ENCODE data around the gene HAT1.
"Not testable (repeated sequence)": the region's sequence is repeated elsewhere in the genome, so short reads cannot be mapped to it uniquely, and the experiment has no call there.

HAT1 gene

DNA sequence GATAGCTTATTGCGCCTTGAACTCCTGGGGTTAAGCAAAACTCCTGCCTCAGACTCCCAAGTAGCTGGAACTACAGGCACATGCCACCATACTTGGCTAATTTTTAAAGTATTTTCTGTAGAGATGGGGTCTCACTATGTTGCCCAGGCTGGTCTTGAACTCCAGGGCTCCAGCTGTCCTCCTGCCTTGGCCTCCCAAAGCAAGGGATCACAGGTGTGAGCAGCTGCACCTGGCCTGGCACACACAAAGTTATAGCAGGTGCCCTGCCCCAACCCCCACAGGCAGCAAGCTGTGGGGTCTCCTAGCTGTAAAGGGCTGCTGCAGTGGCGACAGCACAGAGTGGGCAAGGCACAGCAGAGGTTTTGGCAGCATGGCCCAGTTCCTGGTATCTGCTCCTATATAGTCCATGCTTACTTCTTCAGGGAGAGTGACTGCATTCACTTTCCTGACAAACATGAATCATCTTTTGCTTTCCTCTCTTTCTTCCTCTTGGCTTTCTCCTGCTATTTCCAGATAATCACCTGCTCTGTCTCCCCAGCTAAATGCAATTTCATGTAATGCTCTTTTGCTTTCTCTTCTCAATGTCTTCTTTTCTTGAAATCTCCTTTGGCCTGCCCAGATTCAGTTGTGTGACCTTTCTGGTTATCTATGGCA is 50.2 kb downstream of the HAT1 start:
- no peak for DNase-seq (ENCODE audit: low read depth)

DNA sequence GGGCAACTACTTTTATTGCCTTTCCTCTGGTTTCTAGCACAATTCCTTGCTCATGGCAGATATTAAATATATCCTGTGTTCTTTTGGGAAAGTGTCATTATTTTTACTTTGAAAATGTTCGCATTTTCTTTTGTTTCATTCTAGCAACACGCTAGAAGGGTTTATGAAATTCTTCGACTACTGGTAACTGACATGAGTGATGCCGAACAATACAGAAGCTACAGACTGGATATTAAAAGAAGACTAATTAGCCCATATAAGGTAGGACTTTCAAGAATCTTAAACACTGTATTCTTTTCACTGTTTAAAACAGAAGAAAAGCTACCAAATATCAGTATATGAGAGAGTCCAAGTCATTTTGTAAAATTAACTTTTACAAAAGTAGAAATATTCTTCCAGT is 56.8 kb downstream of the HAT1 start:
- no peak for DNase-seq (ENCODE audit: low read depth)

DNA sequence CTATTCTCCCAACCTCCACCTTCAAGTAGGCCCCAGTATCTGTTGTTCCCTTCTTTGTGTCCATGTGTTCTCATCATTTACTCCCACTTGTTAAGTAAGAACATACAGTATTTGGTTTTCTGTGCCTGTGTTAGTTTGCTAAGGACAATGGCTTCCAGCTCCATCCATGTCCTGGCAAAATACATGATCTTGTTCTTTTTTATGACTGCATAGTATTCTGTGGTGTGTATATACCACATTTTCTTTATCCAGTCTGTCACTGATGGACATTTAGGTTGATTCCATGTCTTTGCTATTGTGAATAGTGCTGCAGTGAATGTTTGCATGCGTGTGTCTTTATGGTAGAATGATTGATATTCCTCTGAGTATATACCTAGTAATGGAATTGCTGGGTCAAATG is 61.7 kb downstream of the HAT1 start:
- DNase-seq (ENCODE audit: low read depth): not testable (repeated sequence)

DNA sequence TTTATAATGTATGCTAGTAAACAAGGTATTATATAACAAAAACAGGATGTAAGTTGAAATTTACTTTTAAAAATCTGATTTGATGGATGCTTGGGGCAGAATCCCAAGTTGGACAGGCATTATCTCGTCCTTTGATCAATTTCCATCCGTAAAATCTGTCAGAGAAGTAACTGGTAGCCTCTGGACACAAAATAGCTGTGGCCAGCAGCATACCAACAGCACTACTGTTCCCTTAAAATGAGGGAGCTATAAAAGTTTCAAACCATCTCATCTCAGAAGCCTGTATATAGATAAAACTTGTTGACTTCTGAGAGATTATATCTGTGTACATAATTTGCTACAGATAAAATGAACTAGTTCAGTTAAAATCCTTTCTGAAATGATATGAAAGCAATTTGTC is 62.8 kb downstream of the HAT1 start:
- no peak for DNase-seq (ENCODE audit: low read depth)

DNA sequence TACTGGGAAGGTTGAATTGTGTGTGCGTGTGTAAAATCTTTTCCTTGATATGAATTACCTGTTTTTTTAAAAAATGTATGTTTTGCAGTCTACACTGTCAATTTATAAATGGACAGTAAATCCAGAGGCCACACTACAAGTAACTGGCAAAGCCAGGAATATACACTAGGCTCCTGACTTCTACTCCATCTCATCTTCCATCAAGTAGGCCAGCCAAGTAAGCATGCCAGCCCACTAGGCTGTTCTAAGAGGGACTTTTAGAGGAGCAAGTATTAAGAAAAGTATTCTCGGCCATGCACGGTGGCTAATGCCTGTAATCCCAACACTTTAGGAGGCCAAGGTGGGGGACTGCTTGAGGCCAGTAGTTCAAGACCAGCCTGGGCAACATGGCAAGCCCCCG is 64.5 kb downstream of the HAT1 start:
- DNase-seq (ENCODE audit: low read depth): no peak

DNA sequence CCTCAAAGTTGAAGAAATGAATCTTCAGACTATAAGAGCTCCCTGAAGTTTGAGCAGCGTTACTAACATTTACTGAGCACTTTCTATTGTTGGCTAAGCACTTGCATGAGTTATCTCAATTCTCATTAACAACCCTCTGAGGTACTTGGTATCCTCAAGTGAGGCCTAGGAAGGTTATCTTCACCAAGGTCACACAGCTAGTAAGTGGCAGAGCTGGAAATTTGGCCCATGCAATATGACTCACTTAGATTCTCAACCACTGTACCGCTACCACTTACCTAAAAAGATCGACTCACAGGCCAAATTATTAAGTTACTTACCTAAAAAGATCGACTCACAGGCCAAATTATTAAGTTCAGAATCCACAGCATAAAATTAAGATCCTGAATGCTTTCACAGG is 68.8 kb downstream of the HAT1 start:
- DNase-seq (ENCODE audit: low read depth): no peak

DNA sequence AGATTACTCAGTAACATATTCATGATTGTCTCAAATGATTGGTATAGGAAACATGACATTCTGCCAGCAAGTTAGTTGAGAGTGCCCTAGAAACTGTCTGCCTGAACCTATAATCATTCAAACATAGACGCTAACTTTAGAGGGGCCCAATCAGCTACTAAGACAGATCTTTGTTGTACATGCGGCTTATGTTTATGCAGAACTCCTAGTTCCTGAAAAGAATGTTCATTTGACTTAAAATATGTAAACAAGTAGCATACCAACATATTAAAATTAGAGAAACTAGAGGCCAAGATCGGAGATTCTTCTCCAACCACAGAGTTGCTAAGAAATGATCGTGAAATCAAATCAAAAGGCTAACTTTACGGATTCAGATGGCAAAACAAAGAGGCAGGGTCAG is 73.3 kb downstream of the HAT1 start:
- no peak for DNase-seq (ENCODE audit: low read depth)

DNA sequence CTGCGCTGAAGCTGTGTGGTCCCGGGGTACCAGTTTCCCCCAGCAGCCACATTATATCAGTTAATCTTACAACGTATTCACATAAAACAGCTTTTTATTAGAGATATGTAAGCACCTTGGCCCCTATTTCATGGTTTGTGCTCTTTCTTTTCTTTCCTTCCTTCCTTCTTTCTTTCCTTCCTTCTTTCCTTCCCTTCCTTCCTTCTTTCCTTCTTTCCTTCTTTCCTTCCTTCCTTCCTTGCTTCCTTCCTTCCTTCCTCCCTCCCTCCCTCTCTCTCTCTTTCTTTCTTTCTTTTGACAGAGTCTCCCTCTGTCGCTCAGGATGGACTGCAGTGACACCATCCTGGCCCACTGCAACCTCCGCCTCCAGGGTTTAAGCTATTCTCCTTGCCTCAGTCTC is 73.8 kb downstream of the HAT1 start:
- DNase-seq (ENCODE audit: low read depth): no peak

DNA sequence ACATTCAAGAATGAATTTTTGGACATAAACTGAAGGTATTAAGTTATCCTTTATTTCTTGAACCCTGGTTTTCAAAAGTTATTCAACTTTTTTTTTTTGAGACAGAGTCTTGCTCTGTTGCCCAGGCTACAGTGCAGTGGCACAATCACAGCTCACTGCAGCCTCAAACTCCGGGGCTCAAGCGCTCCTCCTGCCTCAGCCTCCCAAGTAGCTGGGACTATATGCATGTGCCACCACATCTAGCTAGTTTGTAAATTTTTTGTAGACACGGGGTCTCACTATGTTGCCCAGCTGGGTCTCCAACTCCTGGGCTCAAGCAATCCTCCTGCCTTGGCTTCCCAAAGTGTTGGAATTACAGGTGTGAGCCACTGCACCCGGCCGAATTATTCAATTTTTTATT is 74.8 kb downstream of the HAT1 start:
- DNase-seq (ENCODE audit: low read depth): not testable (repeated sequence)

DNA sequence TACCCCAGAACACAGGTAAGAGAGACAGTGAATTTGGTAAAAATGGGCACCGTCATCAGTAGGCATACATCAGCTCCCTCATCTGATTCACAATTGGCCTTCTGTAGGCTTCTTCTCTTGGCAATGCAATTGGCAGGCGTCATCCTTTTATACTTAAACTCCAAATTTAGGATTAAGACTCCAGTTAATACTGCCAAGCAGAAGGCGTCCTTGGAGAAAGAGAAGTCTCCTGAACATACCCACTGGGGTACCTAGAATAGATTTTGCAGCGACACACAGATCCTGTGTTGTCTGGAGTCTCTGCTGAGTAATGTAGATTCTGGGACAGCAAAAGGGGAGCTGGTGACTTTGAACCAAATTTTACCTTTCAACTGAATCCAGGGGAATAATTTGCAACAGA is 76.9 kb downstream of the HAT1 start:
- DNase-seq (ENCODE audit: low read depth): no peak

DNA sequence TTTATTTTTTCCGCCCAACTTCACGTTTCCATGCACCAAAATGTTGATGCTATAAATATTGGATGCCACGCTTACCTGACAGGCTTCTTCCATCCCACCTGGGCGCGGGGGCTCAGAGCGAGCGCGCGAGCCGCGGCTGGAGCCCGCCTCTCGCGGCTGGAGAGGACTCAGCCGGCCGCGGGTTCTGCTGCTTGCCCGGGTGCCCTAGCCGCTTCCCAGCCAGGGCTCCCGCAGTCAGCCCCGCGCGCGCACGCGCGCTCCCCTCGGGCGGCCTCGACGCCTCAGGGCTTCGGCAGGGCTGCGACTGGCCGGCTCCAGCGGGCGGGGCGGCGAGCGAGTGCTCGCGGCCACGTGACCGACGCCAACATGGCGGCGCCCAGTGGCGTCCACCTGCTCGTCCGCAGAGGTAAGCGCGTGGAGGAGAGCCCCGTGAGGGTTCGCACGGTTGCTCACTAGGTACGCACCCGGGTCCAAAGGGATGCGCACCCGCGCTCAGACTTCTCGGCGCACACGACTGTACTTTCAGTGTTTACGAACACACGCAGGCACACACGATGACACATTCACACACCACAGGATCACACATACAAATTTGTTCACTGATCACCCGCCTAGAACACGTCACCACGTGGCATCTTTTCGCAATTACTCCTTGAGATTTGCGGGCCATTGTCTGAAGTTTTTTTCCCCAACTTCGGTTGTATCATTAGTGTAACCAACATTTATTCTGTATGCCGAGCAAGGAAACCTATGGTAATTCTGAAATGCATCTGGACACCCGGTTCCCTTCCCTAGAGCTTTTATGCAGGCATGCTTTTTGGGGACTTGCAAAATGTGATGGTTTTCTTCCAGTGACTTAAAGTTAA is 77.6 kb downstream of the HAT1 start, which contains the start of gene METAP1D:
Gene METAP1D, plus strand, starts transcription at position 350 of the 866 bp plus-strand sequence. Its CDS starts 17 bp downstream, at position 367.
- DNase-seq (ENCODE audit: low read depth): peak; percentile 82

DNA sequence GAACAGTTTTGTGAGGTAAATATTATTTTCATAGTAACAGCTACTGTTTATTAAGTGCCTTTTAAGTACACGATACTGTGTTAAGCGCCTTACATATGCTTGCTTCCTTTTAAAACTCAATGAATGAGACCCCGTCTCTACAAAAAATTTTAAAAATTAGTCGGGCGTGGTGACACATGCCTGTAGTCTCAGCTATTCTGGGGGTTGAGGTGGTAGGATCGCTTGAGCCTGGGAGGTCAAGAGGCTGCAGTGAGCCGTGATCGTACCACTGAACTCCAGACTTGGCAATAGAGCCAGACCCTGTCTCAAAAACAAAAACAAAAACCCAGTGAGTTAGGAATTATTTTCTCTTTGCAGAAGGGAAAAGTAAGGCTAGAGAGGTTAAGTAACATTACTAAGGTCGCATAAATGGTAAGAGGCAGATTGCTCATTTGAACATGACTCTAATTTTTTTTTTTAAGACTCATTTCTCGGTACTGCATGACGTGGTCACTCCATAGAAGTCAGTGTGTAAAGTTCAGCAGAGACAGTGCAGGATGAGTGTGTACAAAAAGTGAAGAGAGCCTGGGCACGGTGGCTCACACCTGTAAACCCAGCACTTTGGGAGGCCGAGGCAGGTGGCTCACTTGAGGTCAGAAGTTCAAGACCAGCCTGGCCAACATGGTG is 78.6 kb downstream of the HAT1 start:
- DNase-seq (ENCODE audit: low read depth): no peak

DNA sequence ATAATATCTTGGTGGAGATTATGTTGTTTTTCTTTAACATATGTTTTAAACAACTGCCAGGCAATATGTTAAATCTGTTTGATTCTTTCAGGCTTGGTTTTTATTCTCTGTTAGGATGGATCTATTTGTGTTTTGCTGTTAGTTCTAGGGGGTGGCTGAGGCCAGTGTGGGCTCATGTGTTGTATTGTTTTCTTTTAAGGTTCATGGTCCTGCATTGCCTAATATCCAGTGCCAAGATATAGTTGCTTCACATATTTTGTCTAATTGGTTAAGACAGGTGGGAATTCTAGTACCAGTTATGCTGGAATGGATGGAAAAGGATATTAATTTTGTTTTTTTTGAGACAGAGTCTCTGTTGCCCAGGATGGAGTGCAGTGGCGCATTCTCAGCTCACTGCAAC is 85.1 kb downstream of the HAT1 start:
- DNase-seq (ENCODE audit: low read depth): no peak

DNA sequence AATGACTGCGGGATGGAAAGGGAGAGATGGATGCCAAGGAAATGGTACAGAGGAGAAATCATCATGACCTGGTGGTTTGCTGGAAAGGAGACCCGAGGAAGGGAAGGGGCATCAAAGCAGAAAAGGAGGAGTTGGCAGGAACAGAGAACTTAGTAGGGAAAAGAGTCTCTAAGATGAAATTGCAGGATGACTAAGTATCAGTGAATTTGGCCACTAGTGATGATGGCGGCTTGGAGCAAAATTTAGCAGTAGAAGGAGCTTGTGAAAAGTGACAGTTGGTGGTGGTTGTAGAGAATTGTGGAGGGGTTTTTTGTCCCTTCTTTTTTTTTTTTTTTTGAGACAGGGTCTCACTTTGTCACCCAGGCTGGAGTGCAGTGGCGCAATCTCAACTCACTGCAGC is 87.6 kb downstream of the HAT1 start:
- no peak for DNase-seq (ENCODE audit: low read depth)

DNA sequence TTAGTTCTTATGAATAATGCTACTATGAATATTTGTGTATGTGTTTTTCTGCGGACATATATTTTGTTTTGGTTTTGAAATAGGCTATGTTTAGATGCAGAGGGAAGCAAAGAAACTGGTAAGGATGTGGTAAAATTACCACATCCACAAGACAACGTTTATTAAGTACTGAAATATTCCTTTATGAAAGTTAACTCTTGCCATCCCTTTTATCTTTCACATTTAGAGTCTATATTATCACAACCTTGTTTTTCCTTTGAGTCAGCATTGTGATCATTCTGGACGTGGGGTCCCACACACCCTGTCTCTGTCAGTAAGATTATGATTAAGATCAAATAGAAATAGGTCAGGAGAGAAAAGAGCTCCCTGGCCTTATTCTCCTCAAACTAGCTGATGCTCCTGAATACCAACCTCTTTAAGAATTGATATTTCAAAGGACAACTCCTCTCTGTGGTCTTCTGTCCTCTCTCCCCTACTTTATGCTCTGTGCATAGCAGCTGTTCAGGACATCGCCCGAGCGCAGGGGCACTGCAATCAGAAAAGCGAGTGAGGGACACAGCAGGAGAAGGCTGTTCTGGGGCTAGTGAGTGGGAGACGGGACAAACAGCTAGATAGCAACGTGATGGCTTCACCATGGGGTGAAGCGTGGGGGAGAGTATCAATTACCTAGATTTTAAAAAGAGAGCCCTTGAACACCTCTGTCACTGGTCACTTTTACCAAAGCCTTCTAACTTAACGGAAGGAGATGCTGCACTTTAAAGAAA is 89.7 kb downstream of the HAT1 start:
- DNase-seq (ENCODE audit: low read depth): no peak

DNA sequence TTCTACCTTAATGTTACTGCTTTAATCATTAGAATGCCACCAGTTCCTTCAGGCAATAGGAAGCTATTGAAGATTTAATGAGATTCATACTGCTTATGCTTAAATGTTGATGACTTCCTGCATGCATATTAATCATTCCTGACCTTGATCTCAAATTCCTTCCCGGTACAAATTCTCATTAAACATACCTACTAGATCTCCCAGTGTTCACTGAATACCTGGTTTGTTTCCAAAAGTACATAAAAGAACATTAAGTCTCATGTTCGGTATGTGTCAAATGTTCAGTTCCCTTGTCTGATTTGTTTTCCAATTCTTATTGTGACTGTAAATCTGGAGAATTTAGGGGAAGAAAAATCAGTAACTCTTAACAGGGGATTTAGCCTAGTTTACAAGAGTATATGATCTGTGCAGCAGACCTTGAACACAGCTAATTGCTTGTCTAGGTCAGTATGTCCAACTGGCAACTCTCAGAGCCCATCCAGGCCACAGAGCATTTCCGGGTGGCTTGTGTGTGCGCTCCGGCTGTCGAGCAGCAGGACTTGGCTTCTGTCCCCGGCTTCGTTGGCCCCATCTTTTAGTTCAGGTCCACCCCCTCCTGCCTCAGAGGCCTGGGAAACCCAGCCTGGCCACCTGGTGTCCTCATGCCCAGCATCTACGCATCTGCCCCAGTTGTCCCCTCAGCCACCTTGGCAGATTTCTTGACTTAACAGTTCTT is 90.6 kb downstream of the HAT1 start:
- DNase-seq (ENCODE audit: low read depth): no peak

DNA sequence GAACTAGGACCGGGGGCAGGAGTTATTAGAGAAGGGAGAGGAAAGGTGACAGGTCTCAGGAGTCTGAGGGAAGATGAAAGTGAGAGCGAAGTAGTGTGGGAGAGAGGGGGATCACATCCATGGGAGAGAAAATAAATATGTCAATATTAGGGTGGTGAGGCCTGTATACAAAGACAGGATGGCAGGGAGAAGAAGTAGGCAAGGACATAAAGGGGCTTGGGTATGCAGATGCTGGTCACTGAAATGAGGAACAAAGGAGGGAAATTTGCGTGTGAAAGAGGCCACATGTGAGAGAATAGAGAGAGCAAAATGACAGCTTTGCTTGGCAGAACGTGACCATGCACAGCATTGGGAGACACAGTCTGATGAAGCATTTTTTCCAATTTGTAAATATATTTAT is 91.1 kb downstream of the HAT1 start:
- DNase-seq (ENCODE audit: low read depth): no peak

DNA sequence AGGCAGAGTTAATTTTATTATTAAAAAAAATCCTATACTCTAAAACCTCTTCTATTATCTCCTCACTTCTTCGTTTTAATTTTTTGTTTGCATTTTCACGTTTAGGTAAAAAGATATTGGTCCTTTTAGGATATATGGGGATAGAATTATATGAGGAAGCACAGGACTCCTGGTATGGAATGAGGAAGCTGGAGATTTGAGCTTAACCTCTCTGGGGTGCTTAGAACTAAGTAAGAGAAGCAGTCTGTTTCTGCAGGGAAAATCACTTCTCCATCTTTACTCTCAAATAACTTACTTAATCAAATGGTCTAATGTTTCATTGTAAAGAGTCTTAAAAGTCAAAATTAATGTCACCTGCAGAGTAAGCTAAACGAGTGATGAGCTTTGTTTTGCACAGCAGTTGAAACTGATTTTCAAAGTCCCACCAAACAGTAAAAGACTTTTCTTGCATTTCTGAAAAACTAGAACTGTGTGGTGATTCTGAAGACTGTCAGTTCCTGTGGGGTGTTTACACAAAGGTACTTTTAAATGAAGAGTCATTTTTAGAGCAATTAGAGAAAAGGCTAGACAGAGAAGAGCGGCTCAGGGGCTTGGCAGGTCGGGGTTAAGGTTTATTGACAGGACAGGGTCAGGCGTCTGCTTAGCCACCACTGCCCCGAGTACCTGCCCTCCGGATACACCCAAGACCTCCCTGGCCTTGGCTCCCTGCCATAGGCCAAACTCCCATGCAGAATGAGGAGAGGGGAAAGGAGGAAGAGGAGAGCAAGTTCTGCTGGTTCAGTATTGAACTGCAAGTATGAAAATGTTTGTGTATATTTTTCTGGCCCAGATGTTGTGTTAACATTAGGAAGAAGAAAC is 99.0 kb downstream of the HAT1 start:
- no peak for DNase-seq (ENCODE audit: low read depth)

DNA sequence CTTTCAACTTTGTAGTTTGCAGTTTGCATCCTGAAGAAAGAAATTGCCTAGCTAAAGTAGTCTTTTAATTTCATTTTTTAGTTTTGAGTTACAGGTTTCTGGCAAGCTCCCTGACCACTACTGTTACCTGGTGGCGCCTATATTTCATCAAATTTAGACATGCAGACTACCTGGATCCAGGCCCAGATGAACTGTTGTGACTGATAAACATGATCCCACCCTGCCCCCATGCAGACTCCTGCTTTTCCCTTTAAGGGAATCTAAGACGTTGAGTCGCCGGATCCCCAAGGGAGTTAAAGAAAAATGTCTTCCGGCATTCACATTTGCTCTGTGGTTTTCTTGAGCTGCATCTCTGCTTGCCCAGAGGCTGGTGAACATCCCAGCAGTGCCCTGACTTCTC is 99.7 kb downstream of the HAT1 start:
- no peak for DNase-seq (ENCODE audit: low read depth)

DNA sequence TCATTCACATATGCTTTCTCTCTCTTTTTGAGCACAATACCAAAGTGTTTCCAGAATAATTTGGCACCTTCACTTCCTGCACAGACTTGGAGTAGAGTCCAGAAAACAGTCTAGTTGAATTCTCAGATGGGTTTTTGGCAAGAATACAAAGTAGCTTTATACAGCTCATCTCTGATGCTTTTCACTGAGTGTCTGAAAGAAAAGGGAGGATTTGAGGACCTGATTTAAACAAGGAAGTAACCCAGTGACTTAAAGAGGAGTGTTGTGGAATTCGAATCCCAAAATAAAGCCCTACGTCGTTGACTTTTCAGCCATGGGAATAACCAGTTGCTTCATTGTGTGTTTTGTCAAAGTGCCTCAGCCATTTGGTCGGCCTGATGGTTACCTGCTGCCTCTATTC is 109.3 kb downstream of the HAT1 start:
- DNase-seq (ENCODE audit: low read depth): no peak
